HG03342 (cell line): ENCODE measurements around the gene PCDHGC4.

Experiments
- ATAC-seq: cut with Tn5 transposase; IDR thresholded peaks from one replicate; pipeline ENCODE4 v1.9.1; 2021; ENCODE audit warnings: mild to moderate bottlenecking, moderate library complexity; ENCODE audit not compliant: unreplicated experiment

PCDHGC4 gene

GRCh38 chr5:141489841-141490240 is 5.0 kb downstream of the PCDHGC4 start:
- ATAC-seq = no peak

GRCh38 chr5:141490271-141490670 is 5.4 kb downstream of the PCDHGC4 start:
- no peak for ATAC-seq

- no peak for ATAC-seq
These were observed 5.9 kb downstream of the PCDHGC4 start for GRCh38 chr5:141490771-141491170.

DNA sequence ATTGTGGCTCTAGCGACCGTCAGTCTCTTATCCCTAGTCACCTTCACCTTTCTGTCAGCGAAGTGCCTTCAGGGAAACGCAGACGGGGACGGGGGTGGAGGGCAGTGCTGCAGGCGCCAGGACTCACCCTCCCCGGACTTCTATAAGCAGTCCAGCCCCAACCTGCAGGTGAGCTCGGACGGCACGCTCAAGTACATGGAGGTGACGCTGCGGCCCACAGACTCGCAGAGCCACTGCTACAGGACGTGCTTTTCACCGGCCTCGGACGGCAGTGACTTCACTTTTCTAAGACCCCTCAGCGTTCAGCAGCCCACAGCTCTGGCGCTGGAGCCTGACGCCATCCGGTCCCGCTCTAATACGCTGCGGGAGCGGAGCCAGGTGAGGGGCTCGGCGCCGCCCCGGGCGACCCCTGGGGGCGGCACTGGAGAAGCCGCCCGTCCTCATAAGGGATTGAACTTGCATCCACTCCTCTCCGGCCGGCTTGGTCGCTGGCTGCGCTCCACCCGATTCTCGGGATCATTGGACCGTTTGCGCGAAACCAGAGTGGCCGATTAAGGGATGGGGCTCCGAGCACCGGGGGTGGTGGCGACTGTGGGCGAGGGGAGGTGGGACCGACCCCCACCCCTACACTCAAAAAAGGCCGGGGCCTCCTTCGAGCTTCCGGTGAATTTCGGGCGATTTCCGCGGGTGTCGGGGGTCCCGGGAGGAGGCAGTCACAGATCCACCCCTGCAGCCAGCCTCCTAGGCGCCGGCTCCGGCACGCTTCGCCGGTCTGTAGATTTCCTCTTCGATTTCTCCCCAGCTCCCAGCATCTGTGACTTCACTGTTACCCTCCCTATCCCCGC is 6.7 kb downstream of the PCDHGC4 start:
- ATAC-seq = peak; percentile 17

- ATAC-seq = peak; percentile 39
These were observed 7.5 kb downstream of the PCDHGC4 start for GRCh38 chr5:141492168-141492885.

DNA sequence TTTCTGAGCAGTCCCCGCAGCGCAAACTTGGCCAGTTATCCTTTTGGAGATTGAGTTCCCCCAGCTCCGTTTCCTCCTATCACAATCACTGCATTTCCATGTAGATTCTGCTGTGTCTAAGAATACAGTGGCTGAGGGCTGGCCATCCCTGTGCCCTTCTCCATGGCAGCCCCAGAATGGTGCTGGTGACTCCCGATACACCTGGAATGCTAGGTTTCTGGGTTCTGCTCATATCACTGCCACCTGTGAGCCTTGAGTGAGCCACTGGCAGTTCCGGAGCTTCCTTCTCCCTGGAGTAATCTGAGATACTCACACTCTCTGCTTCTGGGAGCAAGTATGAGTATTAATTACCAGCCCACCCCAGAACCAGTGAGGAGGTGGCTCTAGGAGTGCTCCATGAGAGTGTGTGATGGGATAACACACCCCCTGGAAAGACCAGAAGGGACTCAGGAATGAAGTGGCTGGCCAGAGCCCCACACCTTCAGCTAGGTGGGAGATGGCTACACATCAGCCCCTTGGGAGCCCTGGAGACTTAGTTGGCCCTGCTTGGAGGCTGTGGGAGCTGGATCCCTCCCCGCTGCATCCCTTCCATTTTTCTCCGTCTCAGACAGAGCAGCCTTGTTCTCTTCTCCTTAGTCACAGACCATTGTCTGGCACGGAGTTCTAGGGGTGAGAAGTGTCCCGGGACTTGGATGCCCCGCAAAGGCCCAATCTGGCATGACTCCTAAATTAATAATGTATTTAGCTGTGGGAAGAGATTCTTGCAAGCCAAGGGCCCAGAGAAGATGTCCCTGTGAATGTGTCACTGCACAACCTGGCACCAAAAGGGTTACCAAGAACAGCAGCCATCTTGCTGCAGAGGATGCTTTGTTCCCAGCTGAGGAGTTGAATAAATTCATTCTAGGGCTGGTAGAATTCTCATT is 8.9 kb downstream of the PCDHGC4 start:
- ATAC-seq = no peak

DNA sequence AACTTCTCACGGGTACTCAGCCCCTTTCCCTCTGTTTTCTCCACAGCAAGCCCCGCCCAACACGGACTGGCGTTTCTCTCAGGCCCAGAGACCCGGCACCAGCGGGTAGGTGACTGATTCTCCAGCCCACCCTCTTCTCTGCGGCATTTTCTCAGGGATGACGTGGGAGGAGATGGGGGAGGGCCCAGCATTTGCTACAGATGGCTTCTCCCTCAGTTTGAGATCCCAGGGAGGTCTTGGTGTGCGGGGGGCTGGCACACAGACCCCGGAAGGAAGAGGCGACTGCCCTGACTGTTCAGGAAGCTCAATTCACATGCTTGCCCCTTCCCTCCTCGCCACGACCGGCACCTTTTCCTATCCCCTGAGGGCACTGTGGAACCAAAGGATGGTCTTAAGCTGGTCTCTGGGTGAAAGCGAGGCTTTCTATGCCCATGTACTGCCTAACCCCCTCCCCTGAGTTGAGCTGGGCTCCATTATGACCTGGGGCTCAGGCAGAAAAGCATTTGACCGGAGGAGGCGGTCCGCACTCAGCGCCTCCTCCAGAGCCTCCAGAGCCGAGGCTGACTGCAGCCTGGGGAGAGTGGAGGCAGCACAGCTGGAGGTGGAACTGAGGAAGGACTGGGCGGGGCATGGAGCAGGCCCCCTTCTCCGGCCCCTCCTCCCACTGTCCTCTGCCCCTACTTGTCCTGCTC is 10.1 kb downstream of the PCDHGC4 start:
- ATAC-seq = no peak

DNA sequence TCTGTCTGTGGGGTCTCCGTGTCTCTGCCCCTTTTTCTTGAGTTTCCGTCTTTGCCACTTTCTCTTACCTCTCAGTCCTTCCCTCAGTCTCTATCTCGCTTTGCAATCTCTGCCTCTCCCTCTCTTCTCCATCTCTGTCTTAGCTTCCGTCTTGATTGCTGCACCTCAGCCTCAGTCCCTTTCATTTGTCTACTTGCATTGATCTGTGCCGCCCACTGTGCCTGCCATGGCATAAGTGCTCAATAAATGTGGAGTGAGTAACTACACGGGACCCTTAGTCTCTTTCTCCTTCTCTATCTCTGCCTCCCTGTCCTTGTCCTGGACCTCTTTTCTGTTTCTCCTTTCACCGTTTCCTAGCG is 10.6 kb downstream of the PCDHGC4 start:
- no peak for ATAC-seq

DNA sequence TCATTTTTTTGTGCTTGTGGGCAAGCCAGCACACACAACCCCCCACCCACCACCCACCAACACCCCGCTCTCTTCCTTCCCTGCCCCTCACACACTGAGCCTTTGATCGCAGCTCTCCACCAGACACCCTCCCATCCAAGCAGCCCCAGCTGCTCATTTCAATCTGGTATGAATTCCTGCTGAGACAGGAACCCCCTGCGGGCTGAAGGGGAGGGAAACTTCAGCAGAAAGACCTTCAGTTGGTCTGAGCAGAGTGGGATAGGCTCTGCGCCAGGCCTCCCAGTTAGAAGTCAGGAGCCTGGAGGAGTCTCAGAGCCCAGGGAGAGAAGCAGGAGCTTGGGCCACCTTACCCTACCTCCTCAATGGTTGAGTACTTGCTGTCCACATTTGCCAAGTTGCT is 11.2 kb downstream of the PCDHGC4 start:
- no peak for ATAC-seq

DNA sequence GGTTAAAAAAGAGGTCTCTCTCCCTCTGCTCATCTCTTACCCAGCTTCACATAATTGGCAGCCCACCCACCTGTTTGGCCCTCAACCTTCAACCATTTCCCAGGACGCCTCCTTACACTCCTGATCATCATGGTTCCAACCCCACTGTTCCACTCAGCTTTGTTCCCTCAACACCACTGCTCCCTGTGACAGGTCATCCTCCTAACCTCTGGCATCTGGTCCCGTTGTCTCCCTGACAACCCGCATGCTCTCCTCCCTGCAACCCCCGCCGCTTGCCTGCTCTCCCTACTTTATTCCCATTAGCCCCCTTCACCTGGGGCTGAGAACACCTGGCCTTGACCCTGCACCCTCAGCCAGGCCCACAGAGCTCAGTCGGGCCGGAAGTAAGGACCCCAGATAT is 16.9 kb downstream of the PCDHGC4 start:
- no peak for ATAC-seq

DNA sequence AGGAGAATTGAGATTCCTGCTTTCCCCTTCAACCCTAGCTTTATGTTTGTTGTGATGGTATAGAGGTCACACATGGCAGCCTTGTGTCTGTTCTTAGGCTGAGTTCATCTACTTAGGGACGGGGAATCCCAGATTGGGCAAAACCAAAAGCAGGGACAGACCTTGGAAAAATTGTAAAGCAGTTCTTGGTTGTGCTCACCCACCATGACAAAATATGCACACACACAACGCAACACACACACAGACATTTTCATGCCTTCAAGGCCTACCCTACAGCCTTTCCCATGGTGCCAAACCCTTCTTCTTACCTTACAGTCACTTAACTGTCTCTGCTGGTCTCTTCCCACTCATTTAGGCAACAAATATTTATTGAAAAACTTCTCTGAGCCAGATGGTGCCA is 18.9 kb downstream of the PCDHGC4 start:
- ATAC-seq = no peak

DNA sequence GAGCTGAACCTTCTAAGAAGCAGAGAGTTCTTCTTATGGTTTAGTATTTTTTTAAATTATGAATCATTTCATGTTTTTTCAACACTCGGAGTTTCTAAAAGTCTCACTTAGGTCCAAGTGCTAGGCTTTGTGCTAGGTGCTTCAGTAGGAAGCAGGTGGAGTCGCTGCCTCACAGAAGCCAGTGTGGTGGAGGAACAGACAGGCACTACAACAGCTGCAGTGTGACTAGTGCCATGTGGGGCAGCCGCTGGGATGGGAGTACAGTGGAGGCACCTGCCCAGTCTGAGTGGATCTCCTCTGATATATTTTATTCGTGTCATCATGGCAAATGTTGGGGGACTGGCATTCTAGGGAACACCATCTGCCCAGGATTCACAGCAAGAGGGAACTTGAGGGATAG is 19.4 kb downstream of the PCDHGC4 start:
- ATAC-seq = no peak

- no peak for ATAC-seq
These were observed 21.7 kb downstream of the PCDHGC4 start for GRCh38 chr5:141506381-141507155.

- peak; percentile 36 for ATAC-seq
These were observed 22.7 kb downstream of the PCDHGC4 start for GRCh38 chr5:141507387-141508091.

- no peak for ATAC-seq
These were observed 23.6 kb downstream of the PCDHGC4 start for GRCh38 chr5:141508440-141508797.

GRCh38 chr5:141508798-141509611 is 24.2 kb downstream of the PCDHGC4 start:
- ATAC-seq = no peak

DNA sequence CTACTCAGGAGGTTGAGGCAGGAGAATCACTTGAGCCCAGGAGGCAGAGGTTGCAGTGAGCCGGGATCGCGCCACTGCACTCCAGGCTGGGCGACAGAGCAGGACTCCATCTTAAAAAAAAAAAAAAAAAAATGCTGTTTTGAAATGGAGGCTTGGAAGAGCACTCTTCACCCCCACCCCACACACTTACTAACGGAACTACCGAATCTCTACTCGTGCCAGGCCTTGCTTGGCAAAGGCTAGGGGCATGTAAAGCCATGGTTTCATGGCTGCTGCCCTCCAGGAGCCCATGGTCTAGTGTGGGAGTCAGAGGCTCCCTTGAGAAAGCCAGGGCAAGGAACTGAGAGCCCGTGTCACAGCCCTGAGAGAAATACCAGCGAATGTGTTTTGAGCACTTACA is 25.3 kb downstream of the PCDHGC4 start:
- no peak for ATAC-seq

DNA sequence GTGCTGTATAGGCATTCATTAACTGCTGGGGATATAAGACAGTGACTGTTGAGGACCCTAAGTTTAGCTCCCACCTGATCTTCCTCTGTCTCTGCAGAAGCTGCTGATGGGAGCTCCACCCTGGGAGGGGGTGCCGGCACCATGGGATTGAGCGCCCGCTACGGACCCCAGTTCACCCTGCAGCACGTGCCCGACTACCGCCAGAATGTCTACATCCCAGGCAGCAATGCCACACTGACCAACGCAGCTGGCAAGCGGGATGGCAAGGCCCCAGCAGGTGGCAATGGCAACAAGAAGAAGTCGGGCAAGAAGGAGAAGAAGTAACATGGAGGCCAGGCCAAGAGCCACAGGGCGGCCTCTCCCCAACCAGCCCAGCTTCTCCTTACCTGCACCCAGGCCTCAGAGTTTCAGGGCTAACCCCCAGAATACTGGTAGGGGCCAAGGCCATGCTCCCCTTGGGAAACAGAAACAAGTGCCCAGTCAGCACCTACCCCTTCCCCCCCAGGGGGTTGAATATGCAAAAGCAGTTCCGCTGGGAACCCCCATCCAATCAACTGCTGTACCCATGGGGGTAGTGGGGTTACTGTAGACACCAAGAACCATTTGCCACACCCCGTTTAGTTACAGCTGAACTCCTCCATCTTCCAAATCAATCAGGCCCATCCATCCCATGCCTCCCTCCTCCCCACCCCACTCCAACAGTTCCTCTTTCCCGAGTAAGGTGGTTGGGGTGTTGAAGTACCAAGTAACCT is 26.2 kb downstream of the PCDHGC4 start:
- ATAC-seq = peak; percentile 38
